Cardiac muscle cell (in vitro differentiated cells and primary cell): ENCODE results near the gene CRYZ. TPM values are rescaled to one million over a fixed set of nuclear protein-coding genes. Genes with fewer than 3 reads are reported as not detected.

Experiments
- DNase-seq, 2 donors: peaks; one replicate each; pipeline versions ENCODE4 v3.0.0 to v3.0.0-alpha.2; 2010 to 2017; ENCODE audit warnings: low read depth in 1 of 2, low spot score in 1 of 2
- H3K27ac ChIP-seq: fragments of 200-600 bp; sonication (generic); 2 replicates; pipeline ENCODE4 v1.5.1; 2016
- H3K27me3 ChIP-seq: fragments of 200-600 bp; sonication (generic); 2 replicates; pipeline ENCODE4 v1.6.0; 2016; ENCODE audit warnings: control low read depth
- H3K36me3 ChIP-seq: fragments of 200-600 bp; sonication (generic); 2 replicates; pipeline ENCODE4 v1.5.1; 2016; ENCODE audit warnings: control low read depth
- H3K4me1 ChIP-seq: fragments of 200-600 bp; sonication (generic); 2 replicates; pipeline ENCODE4 v1.8.1; 2017; ENCODE audit warnings: low read depth, mild to moderate bottlenecking, mixed run types
- H3K4me3 ChIP-seq: fragments of 200-600 bp; sonication (generic); 2 replicates; pipeline ENCODE4 v1.5.1; 2016; ENCODE audit warnings: mild to moderate bottlenecking
- H3K9me3 ChIP-seq: fragments of 200-600 bp; sonication (generic); 2 replicates; pipeline ENCODE4 v1.5.1; 2017; ENCODE audit warnings: low read depth, mild to moderate bottlenecking, control low read depth
- CTCF ChIP-seq: IDR thresholded peaks from 2 replicates; pipeline ENCODE4 v1.5.1; 2012; ENCODE audit warnings: low read depth, mild to moderate bottlenecking, low read length
- polyA plus RNA-seq: library from polyadenylated mRNA; unstranded; fragments of >200 nt; fragmentation: Nextera tagmentation; extraction: Ambion mirVana; gene quantifications from 2 replicates; pipeline ENCODE4 v1.2.1, GENCODE V29; 2016
- total RNA-seq: library from RNA; depleted of rRNA; stranded (reverse); fragments of >200 nt; gene quantifications from 2 replicates; pipeline ENCODE4 v1.2.3, GENCODE V29; 2016

The CRYZ gene
- total and polyA plus RNA-seq, 2 experiments from 2014 or later: 62.2 to 101 TPM

DNA sequence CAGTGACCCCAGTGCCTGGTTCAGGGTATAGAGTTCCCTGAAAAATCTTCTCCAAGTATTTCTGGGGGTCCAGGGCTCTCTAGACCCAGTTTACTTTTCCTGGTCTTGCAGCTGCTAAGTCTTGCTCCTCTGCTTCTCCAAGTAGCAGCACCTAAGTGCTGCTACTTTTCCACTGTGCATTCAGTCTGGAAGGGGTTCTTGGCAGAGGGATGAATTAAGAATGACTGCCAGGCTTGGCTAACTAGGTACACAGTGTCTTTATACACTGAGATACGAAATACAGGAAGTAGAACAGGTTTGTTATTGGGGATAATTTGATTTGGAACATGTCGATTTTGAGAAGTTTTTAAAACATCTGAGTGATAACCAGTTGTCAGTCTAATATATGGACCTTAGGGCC is 35.0 kb downstream of the CRYZ start:
- H3K27ac ChIP-seq: no peak overlapping the region
- no peak for TF ChIP-seq CTCF
- no peaks in the 10 kb centered on the region for H3K27me3 ChIP-seq
- DNase-seq: no peak
- no peak overlapping the region for H3K4me3 ChIP-seq
- H3K4me1 ChIP-seq: peaks cover 15% of the 10 kb centered on the region
- peaks cover 7% of the 10 kb centered on the region for H3K36me3 ChIP-seq
- H3K9me3 ChIP-seq: no peaks in the 10 kb centered on the region

DNA sequence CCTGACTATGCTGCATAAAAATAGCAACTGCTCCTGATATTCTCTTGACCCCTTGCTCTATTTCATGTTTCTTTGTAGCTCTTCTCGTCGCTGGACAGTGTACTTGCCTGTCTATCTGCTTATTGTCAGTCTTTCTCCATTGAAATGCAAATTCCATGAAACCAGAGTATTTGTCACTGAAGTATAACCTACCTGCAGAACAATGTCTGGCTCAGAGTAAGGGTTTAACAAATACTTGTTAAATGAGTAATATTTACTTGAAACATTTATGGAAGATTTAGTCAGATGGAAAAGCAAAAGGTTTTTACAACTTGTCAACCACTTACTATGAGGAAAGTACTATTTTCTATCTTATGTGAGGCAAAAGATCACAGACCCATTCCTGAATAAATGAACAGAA is 39.4 kb downstream of the CRYZ start:
- Histone ChIP-seq H3K36me3 (no peaks in the 10 kb centered on the region), H3K4me1 (peaks cover 23% of the 10 kb centered on the region), H3K4me3 (no peak overlapping the region), H3K9me3 (no peaks in the 10 kb centered on the region), H3K27ac (peak overlapping the region; percentile 15), H3K27me3 (no peaks in the 10 kb centered on the region)
- no peak for DNase-seq
- no peak for TF ChIP-seq CTCF

DNA sequence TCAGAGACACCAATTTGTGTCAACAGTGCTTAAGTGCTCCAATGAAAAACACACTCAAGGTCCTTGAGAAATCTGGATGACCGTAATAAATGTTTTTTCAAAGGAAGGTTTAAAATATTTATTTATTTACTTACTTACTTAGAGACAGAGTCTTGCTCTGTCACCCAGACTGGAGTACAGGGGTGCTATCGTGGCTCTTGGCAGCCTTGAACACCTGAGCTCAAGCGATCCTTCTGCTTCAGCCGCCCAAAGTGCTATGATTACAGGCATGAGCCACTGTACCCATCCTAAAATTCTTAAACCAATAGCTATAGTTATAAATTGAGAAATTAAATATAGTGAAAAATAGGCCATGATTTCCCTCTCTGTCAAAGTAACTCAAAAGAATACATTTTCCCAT is 41.9 kb downstream of the CRYZ start:
- no peaks in the 10 kb centered on the region for H3K36me3 ChIP-seq
- H3K27me3 ChIP-seq: no peaks in the 10 kb centered on the region
- H3K9me3 ChIP-seq: no peaks in the 10 kb centered on the region
- no peak for DNase-seq
- no peak for TF ChIP-seq CTCF
- no peak overlapping the region for H3K4me3 ChIP-seq
- H3K27ac ChIP-seq: no peak overlapping the region
- H3K4me1 ChIP-seq: peaks cover 20% of the 10 kb centered on the region

DNA sequence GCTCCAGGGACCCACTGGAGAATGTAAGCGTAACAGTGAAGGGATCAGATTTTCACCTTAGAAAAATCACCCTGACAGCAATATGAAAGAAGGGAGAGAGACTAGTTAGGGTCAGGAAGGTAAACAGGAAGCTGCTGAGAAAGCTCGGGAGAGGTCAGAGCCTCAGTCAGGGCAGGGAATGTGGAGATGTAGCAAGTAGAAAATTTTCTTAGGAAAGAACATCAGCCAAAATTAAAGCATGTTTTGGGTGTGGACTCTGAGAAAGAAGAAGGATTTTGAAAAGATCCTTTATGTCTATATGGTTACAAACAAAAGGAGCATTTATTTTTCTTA is 42.5 kb downstream of the CRYZ start:
- Histone ChIP-seq H3K27me3 (no peaks in the 10 kb centered on the region), H3K4me3 (no peak overlapping the region), H3K36me3 (no peaks in the 10 kb centered on the region), H3K27ac (no peak overlapping the region), H3K9me3 (no peaks in the 10 kb centered on the region), H3K4me1 (peaks cover 20% of the 10 kb centered on the region)
- TF ChIP-seq CTCF: no peak
- DNase-seq: peak in 1 of 2 donors; percentile 13

DNA sequence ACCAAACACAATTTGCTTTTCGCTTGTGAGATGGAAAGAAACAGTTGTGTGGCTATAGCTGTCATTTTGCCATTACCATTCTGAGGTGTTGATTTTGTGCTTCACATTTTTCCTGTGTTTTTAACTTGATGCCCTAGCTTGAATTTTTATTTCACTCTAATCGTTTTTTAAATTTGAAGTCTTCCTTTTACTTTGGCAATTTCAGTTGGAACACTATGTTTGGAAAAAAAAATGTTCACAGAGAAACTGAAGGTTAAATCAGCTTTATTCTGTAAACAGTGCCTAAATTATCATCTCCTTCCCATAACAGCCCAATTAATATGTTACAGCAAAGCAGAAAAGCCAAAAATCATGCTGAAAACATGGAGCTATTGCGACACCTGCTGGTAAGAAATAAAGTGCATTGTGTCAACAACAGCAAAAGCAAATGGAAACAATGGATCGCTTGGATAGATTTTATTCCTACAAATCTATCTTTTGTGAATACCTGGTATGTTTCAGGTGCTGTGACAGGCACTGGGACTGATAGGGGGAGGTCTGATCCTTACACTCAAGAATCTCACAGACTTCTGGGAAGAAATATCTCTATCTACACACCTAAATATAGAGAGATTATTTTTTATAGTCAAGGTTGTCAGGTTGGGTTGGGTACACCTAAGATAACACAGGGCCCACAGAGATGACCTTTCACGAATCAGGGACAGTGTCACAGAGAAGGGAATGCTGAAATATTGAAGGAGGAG is 43.1 kb downstream of the CRYZ start:
- H3K9me3 ChIP-seq: no peaks in the 10 kb centered on the region
- peak; percentile 74 to 77 for DNase-seq
- H3K4me3 ChIP-seq: no peak overlapping the region

More for the DNA sequence above, 43.1 kb downstream of the CRYZ start:
- TF ChIP-seq CTCF: peak; percentile 80
- Histone ChIP-seq H3K4me1 (peaks cover 20% of the 10 kb centered on the region), H3K27me3 (no peaks in the 10 kb centered on the region), H3K36me3 (no peaks in the 10 kb centered on the region), H3K27ac (no peak overlapping the region)
